HEK293T (cell line): ENCODE data around the gene NR4A1.

Source experiments
- CTCF ChIA-PET: fragments of 350-600 bp; formaldehyde crosslinking; extraction: SDS; loops from one replicate; lab custom pipeline; 2021; ENCODE audit warnings: antibody characterized with exemption, inconsistent platforms; lab: Yijun Ruan, JAX
- POLR2A ChIA-PET: fragments of 350-600 bp; formaldehyde crosslinking; extraction: SDS; loops from one replicate; lab custom pipeline; 2020; ENCODE audit warnings: antibody characterized with exemption, inconsistent platforms; lab: Yijun Ruan, JAX
- DNase-seq: peaks from one replicate; pipeline ENCODE4 v3.0.0; 2012; ENCODE audit warnings: mixed read lengths; ENCODE audit errors: extremely low spot score
- ARNT ChIP-seq: fragments of 450-650 bp; IDR thresholded peaks from 2 replicates; pipeline ENCODE4 v1.6.1; 2017; ENCODE audit warnings: mild to moderate bottlenecking
- BHLHE40 ChIP-seq: fragments of 450-650 bp; IDR thresholded peaks from 2 replicates; pipeline ENCODE4 v1.6.1; 2016; ENCODE audit warnings: mild to moderate bottlenecking, moderate library complexity, borderline replicate concordance
- CTBP1 ChIP-seq: fragments of 450-650 bp; IDR thresholded peaks from 2 replicates; pipeline ENCODE4 v1.6.1; 2016; ENCODE audit warnings: borderline replicate concordance
- ELF4 ChIP-seq: fragments of 450-650 bp; IDR thresholded peaks from 2 replicates; pipeline ENCODE4 v1.6.1; 2017; ENCODE audit warnings: antibody characterized with exemption
- FOXA1 ChIP-seq: fragments of 450-650 bp; IDR thresholded peaks from 2 replicates; pipeline ENCODE4 v1.6.1; 2016; ENCODE audit warnings: mild to moderate bottlenecking
- FOXK2 ChIP-seq: fragments of 450-650 bp; IDR thresholded peaks from 2 replicates; pipeline ENCODE4 v1.6.1; 2016; ENCODE audit warnings: mild to moderate bottlenecking
- FOXM1 ChIP-seq: fragments of 450-650 bp; IDR thresholded peaks from 2 replicates; pipeline ENCODE4 v1.6.1; 2017; ENCODE audit warnings: mild to moderate bottlenecking, borderline replicate concordance
- HDGF ChIP-seq: fragments of 450-650 bp; IDR thresholded peaks from 2 replicates; pipeline ENCODE4 v1.6.1; 2017; ENCODE audit warnings: antibody characterized with exemption, borderline replicate concordance
- L3MBTL2 ChIP-seq: fragments of 450-650 bp; conservative IDR thresholded peaks from 2 replicates; pipeline ENCODE4 v1.6.1; 2016; ENCODE audit warnings: mild to moderate bottlenecking
- LEF1 ChIP-seq: fragments of 450-650 bp; IDR thresholded peaks from 2 replicates; pipeline ENCODE4 v1.6.1; 2017; ENCODE audit warnings: mild to moderate bottlenecking, borderline replicate concordance
- NFRKB ChIP-seq: fragments of 450-650 bp; IDR thresholded peaks from 2 replicates; pipeline ENCODE4 v1.6.1; 2016; ENCODE audit warnings: mild to moderate bottlenecking, moderate library complexity
- PKNOX1 ChIP-seq: fragments of 450-650 bp; IDR thresholded peaks from 2 replicates; pipeline ENCODE4 v1.6.1; 2016
- SP1 ChIP-seq: fragments of 450-650 bp; IDR thresholded peaks from 2 replicates; pipeline ENCODE4 v1.6.1; 2017
- SUZ12 ChIP-seq: fragments of 450-650 bp; IDR thresholded peaks from 2 replicates; pipeline ENCODE4 v1.6.1; 2016; ENCODE audit warnings: mild to moderate bottlenecking
- TARDBP ChIP-seq: fragments of 450-650 bp; IDR thresholded peaks from 2 replicates; pipeline ENCODE4 v1.6.1; 2016
- ZNF384 ChIP-seq: fragments of 450-650 bp; IDR thresholded peaks from 2 replicates; pipeline ENCODE4 v1.6.1; 2016

NR4A1 gene

GRCh38 chr12:52036587-52037171, 14.6 kb upstream of the NR4A1 start:
- ChIA-PET CTCF (no interaction called here), POLR2A (interaction anchor here (0.8 to 1.8 kb wide), 4 partner anchors 9 to 33 kb away, joined by 3 to 4 read pairs (median 3); partner anchors contain the start of gene ATG101)
- TF ChIP-seq LEF1 (no peak), NFRKB (no peak), TARDBP (no peak), SUZ12 (no peak)
- DNase-seq: peak; percentile 66

- no peak for TF ChIP-seq SUZ12
- no peak for TF ChIP-seq CTBP1
- TF ChIP-seq ELF4: no peak
- peak; percentile 80 for TF ChIP-seq L3MBTL2
- TF ChIP-seq LEF1: no peak
- DNase-seq: peak; percentile 52
- ChIA-PET POLR2A (interaction anchor here (0.8 to 1.8 kb wide), 5 partner anchors 10 to 33 kb away, joined by 3 to 4 read pairs (median 3); partner anchors contain the start of gene ATG101), CTCF (interaction anchor here (0.9 kb wide), 1 partner anchor 12 kb away, joined by 4 read pairs; no protein-coding TSS in a partner anchor)
Measured at GRCh38 chr12:52037248-52037861, 13.9 kb upstream of the NR4A1 start.

GRCh38 chr12:52038447-52038846, 12.8 kb upstream of the NR4A1 start:
- POLR2A ChIA-PET: no interaction called here
- no peak for TF ChIP-seq FOXK2
- no peak for TF ChIP-seq PKNOX1
- no peak for TF ChIP-seq NFRKB
- TF ChIP-seq CTBP1: no peak
- no peak for TF ChIP-seq FOXM1
- no peak for TF ChIP-seq LEF1
- TF ChIP-seq BHLHE40: no peak
- TF ChIP-seq ZNF384: no peak
- TF ChIP-seq ELF4: no peak
- no peak for TF ChIP-seq SP1
- no peak for TF ChIP-seq FOXA1
- TF ChIP-seq SUZ12: no peak
- no peak for TF ChIP-seq L3MBTL2
- no peak for TF ChIP-seq TARDBP
- CTCF ChIA-PET: interaction anchor here (1.2 to 1.6 kb wide), 2 partner anchors 13 kb away, joined by 5 to 8 read pairs; partner anchors contain the start of gene NR4A1
- DNase-seq: no peak

- ChIA-PET POLR2A (no interaction called here), CTCF (no interaction called here)
- no peak for DNase-seq
- no peak for TF ChIP-seq LEF1
Measured at GRCh38 chr12:52041035-52041434, 10.2 kb upstream of the NR4A1 start.

GRCh38 chr12:52041695-52042123, 9.5 kb upstream of the NR4A1 start:
- DNase-seq: no peak
- ChIA-PET CTCF (no interaction called here), POLR2A (no interaction called here)
- no peak for TF ChIP-seq HDGF
- no peak for TF ChIP-seq BHLHE40
- no peak for TF ChIP-seq SP1
- no peak for TF ChIP-seq ARNT
- TF ChIP-seq LEF1: no peak
- no peak for TF ChIP-seq FOXA1
- TF ChIP-seq TARDBP: no peak
- TF ChIP-seq L3MBTL2: no peak
- TF ChIP-seq NFRKB: no peak
- TF ChIP-seq SUZ12: no peak

GRCh38 chr12:52042706-52043385, 8.4 kb upstream of the NR4A1 start:
- TF ChIP-seq ZNF384 (no peak), SP1 (no peak), L3MBTL2 (no peak), NFRKB (no peak), ARNT (no peak), FOXM1 (no peak), FOXK2 (no peak), PKNOX1 (no peak), TARDBP (no peak), ELF4 (no peak)
- no peak for DNase-seq
- POLR2A ChIA-PET: no interaction called here
- CTCF ChIA-PET: no interaction called here
